ENCODE measurements around the gene TCEANC2. TPM values are rescaled to one million over a fixed set of nuclear protein-coding genes. Genes with fewer than 3 reads are reported as not detected.

Gene TCEANC2
- total RNA-seq, 2 donors from 2014 or later: 3.3 to 5.6 TPM

- Histone ChIP-seq H3K27ac (no peak overlapping the region), H3K4me1 (no peaks in the 10 kb centered on the region), H3K36me3 (no peaks in the 10 kb centered on the region), H3K27me3 (no peaks in the 10 kb centered on the region), H3K4me3 (no peak overlapping the region), H3K9me3 (no peaks in the 10 kb centered on the region)
- peak in 1 of 2 donors; percentile 25 for TF ChIP-seq CTCF (IDR thresholded peaks at IDR 0.05)
- peak; percentile 56 for DNase-seq (ENCODE audit: low spot score)
Observed at GRCh38 chr1:54107131-54107530, 53.7 kb downstream of the TCEANC2 start.

GRCh38 chr1:54108156-54108555 lies 54.7 kb downstream of the TCEANC2 start:
- Histone ChIP-seq H3K36me3 (no peaks in the 10 kb centered on the region), H3K27ac (no peak overlapping the region), H3K27me3 (no peaks in the 10 kb centered on the region), H3K4me3 (no peak overlapping the region), H3K4me1 (no peaks in the 10 kb centered on the region), H3K9me3 (no peaks in the 10 kb centered on the region)
- no peak for DNase-seq (ENCODE audit: low spot score)
- TF ChIP-seq CTCF (IDR thresholded peaks at IDR 0.05): no peak

GRCh38 chr1:54109129-54110090 lies 56.0 kb downstream of the TCEANC2 start:
- Histone ChIP-seq H3K36me3 (no peaks in the 10 kb centered on the region), H3K27ac (no peak overlapping the region), H3K27me3 (no peaks in the 10 kb centered on the region), H3K4me1 (no peaks in the 10 kb centered on the region), H3K9me3 (no peaks in the 10 kb centered on the region), H3K4me3 (no peak overlapping the region)
- no peak for DNase-seq (ENCODE audit: low spot score)
- no peak for TF ChIP-seq CTCF (IDR thresholded peaks at IDR 0.05)

- no peaks in the 10 kb centered on the region for H3K27me3 ChIP-seq
- no peak overlapping the region for H3K27ac ChIP-seq
- H3K4me3 ChIP-seq: no peak overlapping the region
- no peaks in the 10 kb centered on the region for H3K4me1 ChIP-seq
- no peak for DNase-seq (ENCODE audit: low spot score)
- no peaks in the 10 kb centered on the region for H3K36me3 ChIP-seq
- H3K9me3 ChIP-seq: no peaks in the 10 kb centered on the region
- TF ChIP-seq CTCF (IDR thresholded peaks at IDR 0.05): no peak
Observed at GRCh38 chr1:54110996-54111395, 57.6 kb downstream of the TCEANC2 start.

GRCh38 chr1:54111624-54112023 lies 58.2 kb downstream of the TCEANC2 start:
- H3K9me3 ChIP-seq: no peaks in the 10 kb centered on the region
- no peak for DNase-seq (ENCODE audit: low spot score)
- H3K27ac ChIP-seq: no peak overlapping the region

More at GRCh38 chr1:54111624-54112023, 58.2 kb downstream of the TCEANC2 start:
- no peaks in the 10 kb centered on the region for H3K27me3 ChIP-seq
- no peaks in the 10 kb centered on the region for H3K4me1 ChIP-seq
- H3K4me3 ChIP-seq: no peak overlapping the region
- no peak for TF ChIP-seq CTCF (IDR thresholded peaks at IDR 0.05)
- H3K36me3 ChIP-seq: no peaks in the 10 kb centered on the region

Measured in right atrium auricular region (tissue), 2 donors.